Effector CD8-positive, alpha-beta T cell (primary cell): ENCODE data around the gene CDK1.

ENCODE experiments used
- DNase-seq: peaks from one replicate; lab custom pipeline; 2025; lab: John Stamatoyannopoulos, UW

The CDK1 gene

DNA sequence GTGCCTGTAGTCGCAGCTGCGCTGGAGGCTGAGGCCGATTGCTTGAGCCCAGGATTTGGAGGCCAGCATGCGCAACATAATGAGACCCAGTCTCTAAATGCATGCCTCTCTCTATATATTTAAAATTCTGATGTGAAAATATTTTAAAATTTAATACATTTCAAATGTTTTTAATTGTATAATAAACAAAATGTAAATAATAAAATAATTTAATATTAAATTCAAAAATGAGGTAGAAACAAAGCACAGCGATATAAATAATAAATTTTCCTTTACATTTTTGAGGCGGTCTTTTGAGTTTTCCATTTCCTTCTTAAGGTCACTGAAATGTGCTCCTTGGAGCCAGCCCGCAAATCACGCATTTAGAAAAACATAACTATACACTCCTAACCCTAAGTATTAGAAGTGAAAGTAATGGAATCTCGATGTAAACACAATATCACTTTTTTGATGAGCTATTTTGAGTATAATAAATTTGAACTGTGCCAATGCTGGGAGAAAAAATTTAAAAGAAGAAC lies 523 bp upstream of the CDK1 start:
- DNase-seq = no peak

DNA sequence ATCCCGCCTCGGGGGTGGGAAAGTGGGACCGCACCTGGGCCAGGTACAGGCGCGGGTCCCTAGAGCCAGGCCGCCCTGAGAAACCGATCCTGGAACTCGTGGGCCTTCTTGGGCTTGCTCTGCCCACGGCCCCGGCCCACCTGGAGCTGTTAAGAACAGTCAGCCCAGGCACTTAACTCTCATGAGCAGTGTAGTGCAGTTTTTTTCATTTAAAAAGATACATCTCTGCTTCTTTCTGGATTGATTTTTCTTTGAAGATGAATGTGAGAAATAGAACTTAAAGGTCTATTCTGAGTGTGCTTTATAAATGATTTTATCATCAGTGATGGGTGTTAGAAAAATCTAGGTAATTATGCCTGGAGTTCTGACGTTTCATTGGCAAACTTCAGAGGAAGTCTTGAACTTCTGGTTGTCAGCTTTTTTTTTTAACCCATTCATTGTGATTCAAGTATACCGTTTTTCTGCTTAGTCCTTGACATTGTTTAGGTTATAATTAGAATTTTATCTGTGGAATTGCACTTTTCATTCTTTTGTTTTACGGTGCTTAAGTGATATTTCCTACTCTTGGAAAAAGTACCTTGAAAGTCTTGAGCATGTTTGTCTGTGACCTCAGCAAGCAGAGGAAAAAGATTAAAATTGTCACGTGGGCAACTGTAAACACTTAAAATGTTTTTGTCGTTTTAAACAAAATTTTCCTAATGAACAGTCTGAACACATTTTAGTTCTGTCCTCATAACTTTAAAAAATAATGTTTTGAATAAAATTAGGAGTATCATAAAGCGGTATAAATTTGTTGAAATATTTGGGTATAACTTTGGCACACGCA lies 906 bp downstream of the CDK1 start:
- DNase-seq = no peak

DNA sequence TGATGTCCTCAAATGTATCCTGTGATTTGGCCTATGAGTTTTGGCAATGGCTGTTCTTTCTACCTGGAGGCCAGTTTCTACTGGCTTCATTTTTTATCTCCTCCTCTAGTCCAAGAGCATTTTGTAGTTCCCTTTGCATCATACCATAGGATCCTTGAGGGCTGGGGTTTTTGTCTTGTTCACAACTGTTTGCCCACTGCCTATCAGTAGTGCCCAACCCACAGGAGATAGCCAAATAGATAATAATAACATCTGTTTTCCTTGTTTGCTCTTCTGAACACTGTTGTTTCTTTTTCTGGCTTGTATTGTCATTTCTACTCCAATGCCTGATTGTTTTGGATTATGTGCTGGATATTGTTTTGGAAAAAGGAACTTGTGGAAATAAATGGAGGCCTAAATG lies 3.4 kb downstream of the CDK1 start:
- no peak for DNase-seq

DNA sequence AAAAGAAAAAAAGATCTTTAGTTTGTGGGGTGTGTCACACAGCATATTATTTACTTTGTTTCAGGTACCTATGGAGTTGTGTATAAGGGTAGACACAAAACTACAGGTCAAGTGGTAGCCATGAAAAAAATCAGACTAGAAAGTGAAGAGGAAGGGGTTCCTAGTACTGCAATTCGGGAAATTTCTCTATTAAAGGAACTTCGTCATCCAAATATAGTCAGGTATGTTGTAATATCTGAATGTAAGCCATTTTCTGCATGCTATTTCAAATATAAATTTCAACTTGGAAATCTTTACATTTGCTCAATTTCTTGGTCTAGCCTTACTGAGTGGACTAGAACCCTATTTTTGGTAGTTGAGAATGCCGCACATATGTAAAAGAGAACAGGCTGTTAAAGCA lies 6.4 kb downstream of the CDK1 start:
- DNase-seq = no peak

DNA sequence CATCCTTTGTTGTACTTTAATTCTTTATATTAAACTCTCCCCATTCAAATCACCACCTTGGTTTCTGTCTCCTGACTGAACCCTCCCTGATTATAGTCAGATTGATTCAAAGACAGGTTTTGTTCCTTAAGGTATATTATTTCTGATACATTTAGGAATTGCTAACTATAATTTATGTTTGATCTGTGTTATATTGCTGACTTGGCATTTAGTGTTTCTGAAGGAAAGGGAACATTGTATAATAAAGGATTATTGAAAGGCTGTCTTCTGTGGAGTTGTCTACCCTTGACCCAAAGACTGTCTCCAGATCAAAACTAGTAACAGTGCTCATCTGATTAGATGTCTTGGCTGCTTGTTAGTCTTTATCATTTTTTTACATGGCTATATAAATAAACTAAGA lies 10.3 kb downstream of the CDK1 start:
- no peak for DNase-seq

DNA sequence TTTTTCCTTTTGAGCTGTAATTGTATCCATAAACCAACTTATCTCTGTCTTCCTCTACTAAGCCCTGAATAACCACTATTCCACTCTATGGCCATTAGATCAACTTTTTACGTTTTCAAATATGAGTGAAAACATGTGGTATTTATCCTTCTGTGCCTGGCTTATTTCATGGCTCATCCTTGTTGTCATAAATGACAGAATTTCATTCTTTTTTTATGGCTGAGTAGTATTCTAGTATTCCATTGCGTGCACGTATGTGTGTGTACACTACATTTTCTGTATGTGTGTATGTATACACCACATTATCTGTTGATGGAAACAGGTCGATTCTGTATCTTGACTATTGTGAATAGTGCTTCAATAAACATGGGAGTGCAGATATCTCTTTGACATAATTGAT lies 11.1 kb downstream of the CDK1 start:
- DNase-seq = no peak

DNA sequence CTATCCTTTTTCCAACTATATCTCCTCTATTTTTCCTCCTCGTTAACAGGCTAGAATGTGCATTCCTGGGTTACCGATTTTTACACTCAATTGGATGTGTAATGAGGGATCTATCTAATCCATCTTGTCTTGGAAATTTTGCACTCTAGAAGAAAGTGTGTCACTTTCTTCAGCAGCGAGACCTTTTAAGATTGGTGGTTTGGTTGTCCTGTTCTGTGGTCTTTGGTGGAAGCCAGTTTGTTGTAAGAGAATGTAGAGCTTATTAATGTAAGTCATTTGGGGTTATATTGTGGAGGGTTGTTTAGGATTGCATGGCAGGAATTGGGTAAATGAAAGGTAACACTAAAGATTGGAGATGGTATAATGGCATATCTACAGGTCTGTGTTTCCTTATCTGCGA lies 16.7 kb downstream of the CDK1 start:
- DNase-seq = no peak

DNA sequence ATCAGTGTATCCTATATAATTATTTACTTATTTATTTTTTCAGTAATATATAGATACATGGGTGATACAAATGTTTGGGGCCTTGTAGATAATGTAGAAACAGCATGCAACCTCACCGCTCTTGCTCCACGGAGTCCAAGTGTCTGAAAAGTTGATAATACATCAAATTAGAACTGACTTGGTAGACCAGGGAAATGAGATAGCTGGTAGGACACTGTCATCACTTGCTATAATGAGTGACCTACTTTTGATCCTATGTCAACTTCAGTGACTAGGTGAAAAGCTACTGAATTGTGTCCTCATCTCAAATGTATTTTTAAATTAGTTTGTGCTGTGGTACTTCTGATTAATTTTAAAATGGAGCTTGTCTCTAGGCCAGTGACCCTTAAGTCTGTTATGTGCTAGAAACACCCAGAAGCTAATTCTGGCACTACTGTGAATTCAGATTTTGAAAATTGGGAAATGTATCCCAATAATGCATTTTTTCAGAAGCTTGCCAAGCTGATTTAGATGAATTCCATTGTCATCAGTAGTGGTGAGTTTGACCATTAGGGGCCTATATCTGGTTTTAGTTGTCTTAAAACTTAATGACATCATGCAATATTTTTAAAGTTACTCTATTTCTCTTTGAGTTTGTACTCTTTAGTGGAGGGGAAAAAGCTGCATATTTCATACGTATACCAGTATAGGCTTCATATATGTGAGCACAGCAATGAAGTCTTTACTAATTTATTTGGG lies 17.4 kb downstream of the CDK1 start:
- DNase-seq = no peak

DNA sequence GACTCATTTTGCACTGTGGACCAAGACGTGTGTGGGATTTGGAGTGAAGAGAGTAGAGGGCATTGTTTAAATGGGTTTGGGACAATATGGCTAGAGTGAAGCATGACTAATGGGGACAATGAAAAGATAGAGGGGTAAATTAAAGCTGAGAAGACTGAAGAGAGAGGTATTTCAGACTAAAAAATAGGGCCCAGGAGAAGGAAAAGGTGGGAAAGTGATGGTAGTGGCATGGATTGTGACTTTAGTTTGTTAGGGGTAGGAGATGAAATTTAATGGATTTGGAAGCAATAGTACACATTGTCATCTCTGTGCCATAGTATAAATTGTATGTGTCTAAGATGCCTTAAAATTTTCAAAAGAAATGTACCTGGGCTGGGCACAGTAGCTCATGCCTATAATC lies 18.2 kb downstream of the CDK1 start:
- DNase-seq = no peak

DNA sequence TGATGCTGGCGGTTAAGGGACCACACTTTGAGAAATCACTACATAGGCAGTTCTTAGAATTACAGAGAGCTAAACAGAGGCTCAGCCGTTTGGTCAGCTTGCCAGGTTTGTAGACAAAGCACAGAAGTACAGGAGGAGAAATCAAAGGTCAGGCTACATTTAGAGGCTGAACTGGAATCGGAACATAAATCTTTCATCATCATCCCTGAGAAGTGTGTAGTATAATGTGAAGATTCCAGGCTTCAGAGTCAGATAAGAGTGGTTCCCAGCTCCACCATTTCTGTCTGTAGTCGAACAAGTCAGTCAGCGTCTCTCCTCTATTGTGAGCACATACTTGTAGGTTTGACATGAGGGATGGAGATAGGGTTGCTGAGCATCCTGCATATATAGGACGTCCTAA lies 18.9 kb downstream of the CDK1 start:
- DNase-seq = no peak

DNA sequence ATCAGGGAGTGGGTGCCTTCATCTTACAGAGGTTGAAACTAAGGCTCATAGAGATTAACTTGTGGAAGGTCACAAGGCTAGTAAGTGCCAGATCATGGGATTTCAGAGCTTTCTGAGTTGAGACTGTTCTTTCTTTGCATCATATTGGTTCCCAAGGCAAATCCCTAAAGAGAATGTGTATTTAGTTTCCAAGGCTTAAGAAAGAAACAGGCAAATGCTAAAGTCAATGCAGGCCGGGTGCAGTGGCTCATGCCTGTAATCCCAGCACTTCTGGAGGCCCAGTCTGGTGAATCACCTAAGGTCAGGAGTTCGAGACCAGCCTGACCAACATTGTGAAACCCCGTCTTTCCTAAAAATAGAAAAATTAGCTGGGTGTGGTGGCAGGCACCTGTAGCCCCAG lies 19.8 kb downstream of the CDK1 start:
- no peak for DNase-seq

DNA sequence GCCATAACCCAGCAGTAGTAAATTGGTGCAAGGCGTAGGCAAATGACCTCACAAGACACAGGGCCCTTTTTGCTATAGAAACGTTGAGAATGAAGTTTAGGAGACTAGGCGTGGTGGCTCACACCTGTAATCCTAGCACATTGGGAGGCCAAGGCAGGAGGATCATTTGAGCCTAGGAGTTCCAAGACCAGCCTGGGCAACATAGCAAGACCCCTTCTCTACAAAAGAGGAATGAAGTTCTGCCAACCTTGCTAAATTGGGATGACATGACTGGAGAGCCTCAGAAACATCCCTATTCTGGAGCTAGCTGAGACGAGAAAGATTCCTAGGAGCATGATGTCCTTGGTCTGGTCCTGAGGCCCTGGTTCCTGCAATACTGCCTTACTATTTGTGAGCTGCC lies 20.6 kb downstream of the CDK1 start:
- DNase-seq = no peak

DNA sequence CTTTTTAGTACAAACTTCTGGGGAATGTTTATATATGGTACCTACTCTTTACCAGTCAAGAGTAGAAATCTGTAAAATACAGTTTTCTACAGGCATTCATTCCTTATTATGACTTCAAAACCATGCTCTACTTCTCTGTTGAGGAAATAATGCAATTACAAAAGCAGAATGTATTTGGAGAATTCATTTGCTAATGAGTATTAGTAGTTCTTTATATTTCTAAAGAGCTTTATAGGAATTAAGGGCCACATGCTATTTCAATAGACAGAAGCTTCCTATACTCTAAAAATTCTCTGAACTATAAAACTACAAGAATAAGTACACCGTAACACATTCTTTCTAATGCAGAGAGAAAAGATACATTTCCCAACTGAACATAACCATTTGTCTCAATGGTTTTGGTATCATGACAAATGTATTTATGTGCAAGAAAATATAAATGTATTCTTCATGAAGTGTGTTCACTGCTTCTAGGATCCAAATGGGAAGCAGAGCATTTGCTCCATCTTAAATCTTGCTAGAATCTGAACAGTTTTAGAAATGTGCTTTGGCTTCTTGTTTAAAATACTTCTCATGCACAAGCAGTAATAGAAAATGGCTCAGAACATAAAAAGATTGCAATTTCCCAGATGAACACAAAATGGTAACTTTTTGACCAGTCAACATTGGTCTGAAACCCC lies 21.8 kb downstream of the CDK1 start:
- DNase-seq = no peak

DNA sequence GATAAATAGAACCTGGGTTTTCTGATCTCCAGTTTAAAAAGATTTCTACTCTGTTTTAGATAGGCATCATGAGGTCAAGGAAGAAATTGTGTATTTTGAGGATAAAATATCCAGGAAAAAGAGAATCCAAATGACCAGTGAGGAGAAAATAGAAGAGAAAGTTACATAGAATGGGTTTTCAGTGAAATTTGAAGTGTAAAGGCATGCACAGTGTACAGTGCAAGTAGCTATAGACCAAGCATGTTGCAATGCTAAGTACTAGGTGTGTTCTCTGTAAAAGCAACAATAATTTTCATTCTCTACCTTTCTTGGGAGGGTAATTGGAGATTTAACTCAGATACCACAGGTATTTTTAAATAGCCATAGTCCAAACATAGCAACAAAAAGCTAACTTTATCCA lies 22.6 kb downstream of the CDK1 start:
- no peak for DNase-seq

DNA sequence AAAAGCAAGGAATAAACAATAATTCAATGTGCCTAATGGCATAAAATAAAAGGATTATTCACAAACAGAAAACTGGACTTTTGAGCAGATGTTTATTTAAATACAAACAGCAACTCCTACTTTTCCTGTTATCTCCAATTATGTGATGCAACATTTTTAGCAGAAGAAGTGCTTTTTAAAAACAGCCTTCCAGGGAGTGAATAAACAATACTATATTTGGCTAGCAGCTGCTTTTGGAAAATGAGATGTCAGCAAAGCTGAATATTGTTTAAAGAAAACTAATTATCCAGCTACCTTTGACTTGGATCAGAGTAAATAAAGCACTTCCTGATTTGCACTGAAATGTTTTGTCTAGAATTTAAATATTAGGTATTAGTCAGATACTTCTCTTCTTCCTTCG lies 23.2 kb downstream of the CDK1 start:
- DNase-seq = no peak

DNA sequence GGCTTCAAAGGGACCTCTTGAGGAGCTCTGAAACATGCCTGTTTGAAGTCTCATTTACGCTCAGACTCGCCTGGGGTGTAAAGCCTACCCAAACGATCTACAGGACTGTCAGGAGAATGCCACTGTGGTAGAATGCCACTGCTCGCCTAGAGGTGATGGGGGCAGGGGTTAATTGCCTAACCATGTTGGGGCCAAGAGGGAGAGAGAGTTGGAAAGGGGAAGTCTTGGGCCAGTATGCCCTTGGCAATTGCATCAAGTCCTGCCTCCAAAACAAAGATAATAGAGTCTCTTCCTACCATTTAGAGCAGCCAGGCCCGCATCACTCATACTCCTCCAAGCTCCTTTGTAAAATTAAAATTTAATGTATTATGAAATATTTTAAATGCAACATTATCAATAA lies 25.2 kb downstream of the CDK1 start:
- no peak for DNase-seq

DNA sequence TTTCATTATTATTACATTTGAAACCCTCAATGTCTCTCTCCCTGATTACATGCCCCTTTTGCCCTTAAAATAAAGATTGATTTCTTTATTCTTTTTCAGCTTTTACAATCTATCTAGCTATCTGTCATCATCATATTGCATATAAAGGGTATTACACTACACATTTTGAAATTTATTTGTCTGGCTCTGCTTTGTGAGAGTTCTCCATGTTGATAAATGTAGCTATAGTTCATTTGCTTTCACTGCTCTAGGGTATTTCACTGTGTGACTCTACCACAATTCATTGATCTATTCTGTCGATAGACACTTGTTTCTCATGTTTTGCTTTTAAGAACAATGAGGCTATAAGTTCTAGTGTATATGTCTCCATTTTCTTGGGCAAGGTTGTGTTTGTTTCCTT lies 25.6 kb downstream of the CDK1 start:
- DNase-seq = no peak

DNA sequence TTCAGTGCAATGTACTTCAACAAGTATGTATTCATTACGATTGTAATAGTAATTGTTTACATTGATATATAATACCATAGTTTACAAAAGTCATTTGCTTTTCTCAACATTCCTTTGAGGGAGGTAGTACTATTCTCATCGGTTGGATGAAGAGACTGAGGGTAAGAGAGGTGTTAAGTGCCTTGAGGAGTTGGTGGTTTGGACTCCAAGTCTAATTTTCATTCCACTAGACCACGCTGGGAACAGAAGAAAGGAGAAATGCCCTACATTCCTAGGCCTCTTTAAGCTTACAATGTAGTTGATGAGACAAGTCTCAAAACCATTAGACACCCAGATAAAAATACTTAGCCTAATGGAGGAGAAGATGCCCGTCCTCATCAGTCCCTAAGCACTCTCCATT lies 28.6 kb downstream of the CDK1 start:
- DNase-seq = no peak

DNA sequence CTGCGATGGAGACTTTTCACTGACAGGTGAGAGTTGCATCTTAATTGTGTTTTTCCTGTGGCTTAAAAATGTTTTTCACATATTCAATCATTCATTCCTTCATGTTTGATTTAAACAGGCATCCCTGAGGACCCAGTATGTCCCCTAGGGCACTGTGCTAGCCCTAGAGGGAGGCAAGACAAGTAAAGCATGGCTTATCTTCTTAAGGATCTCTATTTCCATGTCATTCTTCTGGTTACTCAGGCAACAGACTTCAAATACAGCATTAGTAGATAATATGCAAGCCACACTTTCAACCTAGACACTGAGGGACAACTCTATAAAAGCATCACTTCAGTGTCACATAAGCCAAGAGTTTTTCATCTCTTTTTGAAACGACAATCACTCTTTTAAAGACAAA lies 29.2 kb downstream of the CDK1 start:
- no peak for DNase-seq

DNA sequence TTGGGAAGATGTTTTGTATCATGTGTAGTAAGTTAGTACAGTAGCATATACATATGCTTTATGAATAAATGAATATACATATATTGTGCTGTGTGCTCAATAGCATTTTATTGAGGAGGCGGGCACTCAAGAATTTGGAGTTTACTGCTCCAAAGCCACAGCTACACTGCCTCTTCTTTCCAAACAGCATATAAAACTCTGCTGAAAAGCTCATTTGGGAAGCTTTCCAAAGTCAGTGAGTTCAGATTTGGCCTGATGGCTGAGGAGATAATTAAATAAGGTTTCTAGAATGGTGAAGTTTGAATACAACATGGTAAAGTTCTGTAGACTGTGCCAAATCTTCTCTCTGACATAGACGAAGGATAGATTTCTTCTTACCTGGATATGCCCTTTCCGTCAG lies 29.8 kb downstream of the CDK1 start:
- DNase-seq = no peak

DNA sequence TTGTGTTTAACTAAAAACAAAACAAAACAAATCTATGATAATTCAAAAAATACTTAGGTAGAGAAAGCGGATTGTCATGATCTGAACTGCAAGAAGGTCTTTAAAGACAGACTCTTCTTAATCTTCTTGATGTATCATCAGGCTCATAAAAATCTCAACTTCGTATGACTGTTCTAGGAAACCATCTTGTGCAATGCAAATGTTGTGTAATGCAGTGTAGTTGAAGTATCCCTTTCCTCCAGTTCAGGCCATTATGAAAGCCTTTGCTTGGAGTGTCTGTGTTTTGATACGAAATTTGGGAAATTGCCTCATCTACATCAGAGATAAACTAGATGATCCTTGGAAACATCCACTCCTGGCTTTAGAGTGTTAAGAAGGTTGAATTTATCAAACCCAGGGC lies 30.9 kb downstream of the CDK1 start:
- no peak for DNase-seq

DNA sequence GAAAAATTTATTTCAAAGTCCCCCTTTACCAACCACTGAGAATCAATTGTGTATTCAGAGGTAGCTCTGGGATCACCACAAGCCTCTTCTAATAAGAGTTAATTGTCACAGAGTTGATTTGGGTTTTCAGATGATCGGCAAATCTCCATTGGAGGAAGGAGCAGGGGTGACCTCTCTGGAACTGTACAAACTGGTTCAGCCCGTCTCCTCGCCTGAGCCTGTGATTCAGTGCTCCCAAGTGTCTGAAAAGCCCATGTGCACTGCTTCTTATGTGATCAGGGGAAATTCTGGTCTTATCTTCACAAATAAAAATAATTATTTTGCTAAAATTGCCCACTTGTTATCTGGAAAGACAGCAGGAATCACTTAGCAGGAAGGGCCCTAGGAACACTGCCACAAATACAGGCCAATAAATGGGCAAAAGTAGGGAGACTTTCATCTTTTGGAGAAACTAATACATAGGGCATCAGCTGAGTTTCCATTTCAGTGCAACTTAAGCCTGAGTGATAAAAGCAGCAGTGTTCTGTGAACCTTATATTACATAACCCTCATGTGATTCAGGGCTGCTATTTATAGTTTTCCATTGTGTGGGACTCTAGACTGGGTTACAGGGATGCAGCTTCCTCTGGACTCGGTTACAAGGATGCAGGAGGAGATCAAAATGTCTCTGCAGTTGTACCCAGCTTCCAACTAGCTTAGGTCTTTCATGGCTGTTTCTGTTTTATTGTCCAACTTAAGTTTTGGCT lies 32.3 kb downstream of the CDK1 start:
- DNase-seq = no peak
